K562 (cell line): Measurements from ENCODE around the gene DVL2. TPM values are rescaled to one million over a fixed set of nuclear protein-coding genes. Genes with fewer than 3 reads are reported as not detected.
A peak's percentile ranks its signal among the peaks of the same experiment; 100 is the strongest.

Experiments used
- CBX1 ChIP-seq: sonication (generic); IDR thresholded peaks from 2 replicates; pipeline ENCODE4 v1.6.1; 2016; ENCODE audit warnings: antibody characterized with exemption, low read depth, mild to moderate bottlenecking
- CHD1 ChIP-seq: fragments of 200-600 bp; sonication (generic); IDR thresholded peaks from one replicate; pipeline ENCODE4 v1.6.1; 2012; ENCODE audit warnings: mild to moderate bottlenecking, moderate library complexity, low read length, inconsistent platforms
- DPF2 ChIP-seq: fragments of 450-650 bp; IDR thresholded peaks from 2 replicates; pipeline ENCODE4 v1.6.1; 2016
- E2F4 ChIP-seq: sonication (generic); formaldehyde crosslinking; IDR thresholded peaks from 2 replicates; pipeline ENCODE4 v1.8.0; 2022; ENCODE audit warnings: mild to moderate bottlenecking, low read depth, missing genetic modification reagents
- FOXM1 ChIP-seq, 2 experiments: fragments of 450-650 bp in 1 of 2; sonication (generic) in 1 of 2; formaldehyde crosslinking in 1 of 2; IDR thresholded peaks; 2 replicates each; pipeline versions ENCODE4 v1.6.1 to v1.9.0; 2017 to 2022; ENCODE audit warnings: low read depth in 2 of 2, mild to moderate bottlenecking in 2 of 2, missing genetic modification reagents in 1 of 2, moderate library complexity in 1 of 2
- GATAD2A ChIP-seq: fragments of 450-650 bp; IDR thresholded peaks from 2 replicates; pipeline ENCODE4 v1.6.1; 2017
- HINFP ChIP-seq: fragments of 450-650 bp; conservative IDR thresholded peaks from 2 replicates; pipeline ENCODE4 v1.6.1; 2016; ENCODE audit warnings: missing genetic modification characterization, low read depth, mild to moderate bottlenecking, control low read depth, missing compliant biosample characterization
- HSF4 ChIP-seq: fragments of 250-450 bp; sonication (Bioruptor Pico); IDR thresholded peaks from 2 replicates; pipeline ENCODE4 v2.1.2; 2022; ENCODE audit warnings: mild to moderate bottlenecking, moderate library complexity, borderline replicate concordance
- NCOA4 ChIP-seq: fragments of 450-650 bp; IDR thresholded peaks from 2 replicates; pipeline ENCODE4 v1.6.1; 2018; ENCODE audit warnings: mild to moderate bottlenecking; ENCODE audit not compliant: partially characterized antibody
- NFIX ChIP-seq: fragments of 250-450 bp; sonication (Bioruptor Pico); IDR thresholded peaks from 2 replicates; pipeline ENCODE4 v1.4.0; 2020; ENCODE audit warnings: low read depth, mild to moderate bottlenecking, moderate library complexity
- NFRKB ChIP-seq: fragments of 450-650 bp; IDR thresholded peaks from 2 replicates; pipeline ENCODE4 v1.6.1; 2016; ENCODE audit warnings: low read depth
- PHF20 ChIP-seq: fragments of 450-650 bp; IDR thresholded peaks from 2 replicates; pipeline ENCODE4 v1.6.1; 2018; ENCODE audit not compliant: partially characterized antibody
- PTTG1 ChIP-seq: fragments of 450-650 bp; IDR thresholded peaks from 2 replicates; pipeline ENCODE4 v1.6.1; 2016; ENCODE audit warnings: low read depth, mild to moderate bottlenecking, missing genetic modification characterization, missing compliant biosample characterization
- RBM39 ChIP-seq: fragments of 200-400 bp; formaldehyde crosslinking; optimal IDR thresholded peaks from 2 replicates; pipeline ENCODE3; 2018; ENCODE audit warnings: low read depth, low read length
- SAP30 ChIP-seq: fragments of 200-600 bp; sonication (generic); IDR thresholded peaks from 2 replicates; pipeline ENCODE4 v1.6.1; 2012; ENCODE audit warnings: borderline replicate concordance, low read depth, mild to moderate bottlenecking, moderate library complexity, low read length, control low read depth, inconsistent platforms; ENCODE audit not compliant: insufficient read depth, poor library complexity, severe bottlenecking
- SIRT6 ChIP-seq: IDR thresholded peaks from one replicate; pipeline ENCODE4 v1.6.1; 2012; ENCODE audit warnings: low read depth, mild to moderate bottlenecking, control low read depth, inconsistent platforms, low read length, moderate library complexity
- SMARCC2 ChIP-seq: fragments of 450-650 bp; IDR thresholded peaks from 2 replicates; pipeline ENCODE4 v1.6.1; 2017; ENCODE audit warnings: antibody characterized with exemption, moderate library complexity, mild to moderate bottlenecking, low read depth
- SP1 ChIP-seq: sonication (generic); formaldehyde crosslinking; IDR thresholded peaks from 2 replicates; pipeline ENCODE4 v1.8.1; 2022; ENCODE audit warnings: mild to moderate bottlenecking, missing genetic modification reagents
- SREBF1 ChIP-seq: fragments of 150-350 bp; IDR thresholded peaks from 2 replicates; pipeline ENCODE4 v1.6.1; 2014; ENCODE audit warnings: antibody characterized with exemption, low read depth, low read length, borderline replicate concordance
- VEZF1 ChIP-seq: fragments of 200-800 bp; sonication (Bioruptor generic); IDR thresholded peaks from 2 replicates; pipeline ENCODE4 v1.6.1; 2017; ENCODE audit warnings: missing genetic modification characterization, missing compliant biosample characterization
- XRCC3 ChIP-seq: fragments of 450-650 bp; IDR thresholded peaks from 2 replicates; pipeline ENCODE4 v1.6.1; 2017; ENCODE audit warnings: mild to moderate bottlenecking, moderate library complexity
- ZKSCAN3 ChIP-seq: fragments of 250-450 bp; sonication (Bioruptor Pico); IDR thresholded peaks from 2 replicates; pipeline ENCODE4 v1.4.0; 2020
- ZKSCAN8 ChIP-seq: fragments of 200-800 bp; sonication (Bioruptor generic); IDR thresholded peaks from 2 replicates; pipeline ENCODE4 v1.6.1; 2016; ENCODE audit warnings: missing genetic modification characterization, missing compliant biosample characterization
- ZNF165 ChIP-seq: fragments of 250-450 bp; sonication (Bioruptor Pico); IDR thresholded peaks from 2 replicates; pipeline ENCODE4 v1.4.0; 2020; ENCODE audit warnings: borderline replicate concordance
- ZNF354B ChIP-seq: fragments of 250-450 bp; sonication (Bioruptor Pico); IDR thresholded peaks from 2 replicates; pipeline ENCODE4 v1.4.0; 2020
- polyA plus RNA-seq, 8 experiments: library from polyadenylated mRNA; depleted of rRNA in 4 of 8; stranded (reverse) in 5 of 8; unstranded in 3 of 8; fragments of >200 nt; fragmentation: Nextera tagmentation in 2 of 8; fragmentation: Illumina TruSeq in 1 of 8; extraction: Ambion mirVana in 2 of 8; extraction: Trizol in 1 of 8; gene quantifications; 2 replicates each; pipeline versions ENCODE4 v1.2.1 to v1.2.3, GENCODE V29; 2011 to 2014; ENCODE audit warnings: inconsistent platforms in 1 of 8, missing spikeins in 1 of 8
- total RNA-seq, 7 experiments: library from RNA; depleted of rRNA in 6 of 7; stranded (reverse); fragments of >200 nt in 6 of 7; fragmentation: Illumina TruSeq in 2 of 7; extraction: Trizol in 2 of 7; gene quantifications; 2 replicates each; pipeline versions ENCODE4 v1.2.1 to v1.2.3, GENCODE V29; 2011 to 2021; ENCODE audit warnings: low replicate concordance in 1 of 7
- TF ChIP-seq, protein P1 (sequence below): fragments of 250-450 bp; sonication (Bioruptor Pico); IDR thresholded peaks from 2 replicates; pipeline ENCODE4 v1.8.0; 2022; ENCODE audit warnings: moderate library complexity, mild to moderate bottlenecking, inconsistent platforms

DVL2 gene
- total and polyA plus RNA-seq, 9 of the 15 experiments (the other 6 are each of a cell fraction or from before 2014, with no cell fraction given): 1.3 to 49.5 (median 24.3) TPM

GRCh38 chr17:7238420-7239090 lies 4.2 kb upstream of the DVL2 start (continued):
- TF ChIP-seq DPF2 (no peak), SP1 (CRISPR knock-in tag) (no peak), ZNF165 (CRISPR knock-in tag) (no peak), HINFP (tag) (no peak), PHF20 (no peak), CHD1 (peak; percentile 63), SIRT6 (no peak), E2F4 (CRISPR knock-in tag) (no peak), ZKSCAN8 (CRISPR knock-in tag) (no peak), RBM39 (no peak), XRCC3 (no peak), NCOA4 (no peak), ZKSCAN3 (no peak), SMARCC2 (no peak), CBX1 (no peak), SREBF1 (no peak), ZNF354B (no peak), GATAD2A (no peak), HSF4 (CRISPR knock-in tag) (no peak), NFIX (CRISPR knock-in tag) (no peak), VEZF1 (CRISPR knock-in tag) (peak; percentile 27), NFRKB (no peak), SAP30 (no peak), PTTG1 (no peak), FOXM1 (IDR thresholded peaks at IDR 0.05; ENCODE audit: low read depth) (no peak), FOXM1 (CRISPR knock-in tag; IDR thresholded peaks at IDR 0.05; ENCODE audit: low read depth) (0 out of 2 replicates have a peak, but pooled peaks have one; percentile 2)
- TF ChIP-seq, protein P1, sequence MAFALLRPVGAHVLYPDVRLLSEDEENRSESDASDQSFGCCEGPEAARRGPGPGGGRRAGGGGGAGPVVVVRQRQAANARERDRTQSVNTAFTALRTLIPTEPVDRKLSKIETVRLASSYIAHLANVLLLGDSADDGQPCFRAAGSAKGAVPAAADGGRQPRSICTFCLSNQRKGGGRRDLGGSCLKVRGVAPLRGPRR (CRISPR knock-in tag): no peak
